HG02884 (cell line): Measurements from ENCODE around the gene ACAN.

ENCODE experiments used
- ATAC-seq: cut with Tn5 transposase; IDR thresholded peaks from one replicate; pipeline ENCODE4 v1.9.1; 2021; ENCODE audit warnings: mild to moderate bottlenecking, moderate library complexity; ENCODE audit not compliant: unreplicated experiment

ACAN gene

DNA sequence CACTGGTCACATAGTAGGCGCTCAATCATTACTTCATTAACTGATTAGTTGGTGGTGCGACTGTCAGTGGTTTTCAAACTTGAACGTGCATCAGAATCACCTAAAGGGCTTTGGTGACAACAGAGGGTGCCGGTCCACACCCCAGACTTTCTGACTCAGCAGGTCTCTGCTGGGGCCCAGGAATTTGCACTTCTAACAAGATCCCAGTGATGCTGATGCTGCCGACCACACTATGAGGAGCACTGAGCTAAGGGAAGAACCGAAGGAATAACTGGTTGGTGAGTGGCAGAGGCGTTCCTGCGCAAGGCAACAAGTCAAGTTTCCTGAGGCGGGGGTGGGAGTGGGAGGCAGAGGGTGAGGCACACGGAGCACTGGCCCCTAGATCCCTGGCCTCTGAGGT lies 73.3 kb downstream of the ACAN start:
- ATAC-seq, result no peak

DNA sequence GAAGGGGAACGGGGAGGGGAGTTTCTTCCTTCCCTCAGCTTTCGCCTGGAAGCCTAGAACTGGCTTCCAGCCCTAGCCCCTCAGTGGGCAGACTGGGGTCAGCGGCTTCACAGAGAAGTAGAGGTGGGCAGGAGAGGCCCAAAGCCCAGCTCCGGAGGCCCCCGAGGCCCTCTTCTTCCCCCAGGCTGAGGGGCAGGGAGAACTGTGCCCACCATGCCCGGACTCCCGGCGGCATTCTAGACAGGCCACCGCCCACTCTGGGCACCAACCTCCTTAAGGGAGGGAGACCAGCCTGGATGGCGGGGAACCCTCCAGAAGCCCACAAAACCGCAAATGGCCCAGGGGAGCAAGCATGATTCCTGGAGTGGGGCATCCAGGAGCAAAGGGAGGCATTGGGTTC lies 74.2 kb downstream of the ACAN start:
- ATAC-seq, result no peak

DNA sequence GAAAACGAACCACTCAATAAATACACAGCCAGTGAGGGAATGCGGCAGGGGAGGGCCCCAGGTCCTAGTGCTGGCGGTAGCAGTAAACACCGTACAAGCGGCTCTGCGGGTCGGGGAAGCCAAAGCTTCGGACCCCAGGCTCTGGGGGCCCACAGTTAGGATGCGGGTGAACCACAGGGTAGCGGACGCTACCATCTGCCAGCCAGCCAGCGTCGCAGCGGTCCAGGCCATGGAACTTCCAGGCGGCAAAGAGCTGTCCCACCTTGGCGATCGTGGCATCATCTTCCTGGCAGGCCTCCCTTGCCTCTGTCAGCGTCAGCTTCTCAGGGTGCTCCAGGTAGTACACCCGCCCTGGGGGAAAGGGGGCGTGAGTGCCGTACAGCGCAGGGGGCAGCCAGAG lies 74.7 kb downstream of the ACAN start:
- no peak for ATAC-seq

DNA sequence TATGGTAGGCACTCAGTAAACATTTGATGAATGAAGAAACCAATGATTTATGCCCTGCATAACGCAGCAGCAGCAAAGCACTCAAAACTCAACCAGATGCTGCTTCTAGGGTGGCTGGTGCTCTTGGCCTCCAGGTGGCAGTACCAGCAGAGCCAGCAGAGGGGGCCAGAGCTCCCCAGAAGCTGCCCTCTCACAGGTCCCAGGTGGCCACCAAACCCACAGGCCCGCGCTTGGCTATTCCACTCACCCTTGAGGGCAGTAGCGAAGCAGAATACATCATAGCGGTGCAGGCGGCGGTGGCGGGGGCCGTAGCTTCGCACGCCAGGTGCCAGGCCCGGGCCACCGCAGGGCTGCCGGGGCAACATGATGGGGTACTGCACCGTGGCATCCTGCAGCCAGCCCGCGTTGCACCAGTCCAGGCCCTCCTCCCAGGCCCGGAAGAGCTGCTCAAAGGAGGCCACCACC lies 75.5 kb downstream of the ACAN start:
- ATAC-seq, result no peak

DNA sequence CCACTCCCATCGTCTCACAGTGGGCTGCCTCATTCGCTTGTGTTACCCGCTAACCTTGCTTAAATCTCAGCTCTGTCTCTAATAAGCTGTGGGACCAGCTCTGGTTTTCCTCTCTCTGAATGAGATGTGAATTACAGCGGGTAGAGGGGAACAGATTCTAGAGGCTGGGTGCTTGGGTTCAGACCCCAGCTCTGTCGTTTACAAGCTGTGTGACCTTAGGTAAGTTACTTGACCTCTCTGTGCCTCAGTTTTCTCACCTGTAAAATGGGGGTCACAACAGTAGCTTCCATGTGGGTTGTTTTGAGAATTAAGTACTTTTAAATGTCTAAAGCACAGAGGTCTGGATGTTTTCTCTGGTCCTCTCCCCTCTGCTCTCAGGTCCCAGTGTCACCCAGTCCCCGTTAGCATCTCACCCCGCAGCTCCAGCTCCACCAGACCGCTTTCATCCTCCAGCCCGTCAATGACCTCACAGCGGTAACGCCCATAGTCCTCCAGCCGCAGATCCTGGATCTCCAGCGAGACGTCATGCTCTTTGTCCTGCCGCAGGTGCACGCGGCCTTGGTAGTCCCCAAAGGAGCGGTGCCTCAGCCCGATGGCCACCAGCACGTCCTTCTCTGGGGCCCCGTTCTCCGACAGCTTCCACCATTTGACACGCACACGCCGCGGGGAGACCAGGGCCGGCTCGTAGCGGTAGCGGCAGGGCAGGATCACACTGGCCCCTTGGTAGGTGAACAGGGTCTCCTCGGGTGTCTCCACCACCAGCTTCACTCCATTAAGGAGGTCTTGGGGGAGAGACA lies 77.9 kb downstream of the ACAN start:
- ATAC-seq, result no peak

DNA sequence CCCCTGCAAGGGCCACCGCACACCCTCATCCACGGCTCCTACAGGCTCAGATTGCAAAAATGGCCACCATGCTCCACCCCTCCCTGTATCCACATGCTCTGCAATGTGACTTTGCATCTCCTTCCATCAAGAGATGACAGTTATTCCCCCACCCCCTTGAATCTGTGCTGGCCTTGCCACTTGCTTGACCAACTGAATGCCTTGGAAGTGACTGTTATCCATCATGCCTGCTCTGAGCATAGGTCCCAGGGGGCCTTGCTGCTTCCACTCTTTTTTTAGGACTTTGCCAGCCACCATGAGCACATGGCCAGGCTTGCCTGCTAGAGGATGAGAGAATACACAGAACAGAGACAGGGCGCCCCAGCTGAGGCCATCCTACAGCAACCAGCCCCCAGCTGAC lies 78.5 kb downstream of the ACAN start:
- no peak for ATAC-seq

DNA sequence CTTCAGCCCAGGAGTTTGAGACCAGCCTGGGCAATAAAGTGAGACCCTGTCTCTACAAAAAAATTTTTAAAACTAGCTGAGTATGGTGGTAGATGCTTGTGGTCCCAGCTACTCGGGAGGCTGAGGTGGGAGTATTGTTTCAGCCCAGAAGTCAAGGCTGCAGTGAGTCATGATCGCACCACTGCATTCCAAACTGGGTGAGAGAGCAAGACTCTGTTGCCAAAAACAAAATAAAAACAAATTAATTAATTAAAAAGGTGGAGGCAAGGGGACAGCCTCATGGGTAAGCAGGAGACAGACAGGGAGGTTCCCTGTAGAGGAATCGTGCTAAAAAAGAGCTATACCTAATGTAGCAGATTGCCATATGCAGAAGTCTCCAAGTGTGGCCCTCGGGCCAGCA lies 79.5 kb downstream of the ACAN start:
- ATAC-seq, result no peak

DNA sequence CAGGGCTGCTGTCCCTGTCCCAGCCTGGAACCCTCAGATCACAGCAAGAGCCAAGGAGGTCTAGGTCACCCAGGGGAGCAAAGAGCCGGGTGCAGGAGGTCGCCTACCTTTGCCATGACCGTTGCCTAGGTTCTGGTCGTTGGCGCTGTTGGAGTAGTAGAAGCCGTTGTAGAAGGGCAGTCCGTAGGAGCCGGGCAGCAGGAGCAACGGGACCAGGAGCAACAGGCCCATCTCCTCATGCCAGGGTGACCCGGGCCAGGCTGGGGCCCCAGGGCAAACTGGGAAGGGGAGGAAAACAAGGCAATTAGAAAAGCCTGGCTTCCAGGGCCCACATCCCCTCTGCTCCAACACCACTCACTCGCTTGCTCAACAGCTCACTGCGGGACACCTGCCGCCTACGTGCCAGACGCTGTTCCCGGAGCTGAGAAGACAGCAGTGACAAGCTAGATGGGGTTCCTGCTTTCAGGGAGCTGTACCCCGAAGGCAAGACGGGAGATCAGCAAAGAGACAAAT lies 83.9 kb downstream of the ACAN start:
- ATAC-seq, result no peak

DNA sequence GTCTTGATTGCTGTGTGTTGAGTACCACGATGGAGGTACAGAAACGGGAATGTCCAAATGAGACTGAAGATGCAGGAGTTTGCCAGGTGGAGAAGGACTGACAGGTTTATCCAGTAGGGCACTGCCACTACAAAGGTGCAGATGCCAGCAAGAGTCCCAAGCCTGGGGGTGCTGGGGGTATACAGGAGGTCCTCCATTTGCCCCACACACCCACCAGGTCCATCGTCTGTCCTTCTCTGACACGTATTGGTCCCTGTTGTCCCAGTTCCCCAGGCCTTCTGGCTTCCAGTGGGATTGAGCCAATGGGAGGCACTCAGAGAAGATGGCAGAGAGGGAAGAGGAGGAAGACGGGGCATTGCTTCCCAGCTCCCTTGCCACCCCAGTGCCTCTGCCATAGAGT lies 85.5 kb downstream of the ACAN start:
- no peak for ATAC-seq

DNA sequence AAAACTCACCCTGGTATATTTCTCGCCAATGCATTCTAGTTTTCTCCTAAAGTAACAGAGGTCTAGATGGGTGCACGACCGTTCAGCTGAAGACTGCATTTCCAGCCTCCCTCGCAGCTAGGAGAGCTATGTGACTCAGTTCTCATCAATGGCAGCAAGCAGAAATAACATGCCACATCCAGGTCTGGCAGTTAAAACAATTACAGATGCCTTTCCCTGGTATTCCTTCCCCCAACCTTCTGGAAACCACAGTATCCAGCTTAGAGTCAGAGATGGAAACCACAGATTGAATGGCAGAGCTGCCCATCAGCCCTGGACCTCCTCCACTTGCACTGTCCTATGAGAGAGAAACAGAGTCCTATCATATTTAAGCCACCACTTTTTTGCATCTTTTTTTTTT lies 87.3 kb downstream of the ACAN start:
- ATAC-seq, result no peak

DNA sequence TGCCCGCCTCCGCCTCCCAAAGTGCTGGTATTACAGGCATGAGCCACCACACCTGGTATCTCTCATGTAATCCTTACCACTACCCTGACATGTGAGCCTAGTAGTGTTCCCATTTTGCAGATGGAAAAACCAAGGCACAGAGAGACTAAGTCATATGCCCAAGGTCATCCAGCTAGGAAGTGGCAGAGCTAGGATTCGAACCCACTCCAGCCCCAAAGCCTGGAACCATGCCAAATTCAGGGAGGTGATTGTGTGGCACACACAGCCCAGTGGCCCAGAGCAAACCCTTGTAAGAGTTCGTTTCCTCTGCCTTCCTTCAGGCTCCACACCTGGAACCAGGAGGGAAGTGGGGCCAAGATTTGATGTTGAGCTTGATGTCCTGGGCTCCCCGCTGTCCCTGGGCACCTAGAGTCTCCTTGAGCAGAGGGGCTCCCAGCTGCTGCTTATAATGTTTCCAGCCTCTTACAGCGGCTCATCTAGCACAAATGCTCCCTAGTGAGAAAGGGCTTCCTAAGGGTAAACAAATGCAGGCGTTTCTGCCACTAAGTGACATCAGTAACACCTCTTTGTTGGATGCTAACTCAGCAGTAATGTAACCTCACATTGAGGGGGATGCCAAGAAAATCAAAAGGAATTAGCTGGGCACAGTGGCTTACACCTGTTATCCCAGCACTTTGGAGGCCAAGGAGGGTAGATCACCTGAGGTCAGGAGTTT lies 88.5 kb downstream of the ACAN start:
- ATAC-seq, result no peak

DNA sequence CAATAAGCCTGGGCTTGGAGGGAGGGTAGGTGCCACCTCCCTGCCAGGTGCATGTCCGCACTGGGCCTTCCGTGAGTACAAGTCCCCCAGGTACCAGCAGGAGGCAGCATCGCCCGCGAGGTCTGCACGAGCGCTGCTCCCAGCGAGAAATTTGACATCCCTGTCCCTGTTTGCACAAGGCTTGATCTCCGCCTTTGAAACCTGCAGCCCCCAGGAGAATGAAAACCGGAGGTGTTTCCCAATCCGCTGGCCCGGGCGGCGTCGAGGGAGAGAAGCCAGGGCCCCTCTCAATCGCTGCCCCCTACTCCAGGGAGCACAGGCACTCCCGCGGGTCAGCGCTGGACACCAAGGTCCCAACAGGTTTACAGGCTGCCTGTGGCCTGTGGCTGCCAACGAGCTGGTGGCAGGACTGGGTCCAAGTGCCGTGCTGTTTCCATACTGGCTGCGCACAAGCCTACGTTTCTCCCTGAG lies 91.1 kb downstream of the ACAN start:
- no peak for ATAC-seq

DNA sequence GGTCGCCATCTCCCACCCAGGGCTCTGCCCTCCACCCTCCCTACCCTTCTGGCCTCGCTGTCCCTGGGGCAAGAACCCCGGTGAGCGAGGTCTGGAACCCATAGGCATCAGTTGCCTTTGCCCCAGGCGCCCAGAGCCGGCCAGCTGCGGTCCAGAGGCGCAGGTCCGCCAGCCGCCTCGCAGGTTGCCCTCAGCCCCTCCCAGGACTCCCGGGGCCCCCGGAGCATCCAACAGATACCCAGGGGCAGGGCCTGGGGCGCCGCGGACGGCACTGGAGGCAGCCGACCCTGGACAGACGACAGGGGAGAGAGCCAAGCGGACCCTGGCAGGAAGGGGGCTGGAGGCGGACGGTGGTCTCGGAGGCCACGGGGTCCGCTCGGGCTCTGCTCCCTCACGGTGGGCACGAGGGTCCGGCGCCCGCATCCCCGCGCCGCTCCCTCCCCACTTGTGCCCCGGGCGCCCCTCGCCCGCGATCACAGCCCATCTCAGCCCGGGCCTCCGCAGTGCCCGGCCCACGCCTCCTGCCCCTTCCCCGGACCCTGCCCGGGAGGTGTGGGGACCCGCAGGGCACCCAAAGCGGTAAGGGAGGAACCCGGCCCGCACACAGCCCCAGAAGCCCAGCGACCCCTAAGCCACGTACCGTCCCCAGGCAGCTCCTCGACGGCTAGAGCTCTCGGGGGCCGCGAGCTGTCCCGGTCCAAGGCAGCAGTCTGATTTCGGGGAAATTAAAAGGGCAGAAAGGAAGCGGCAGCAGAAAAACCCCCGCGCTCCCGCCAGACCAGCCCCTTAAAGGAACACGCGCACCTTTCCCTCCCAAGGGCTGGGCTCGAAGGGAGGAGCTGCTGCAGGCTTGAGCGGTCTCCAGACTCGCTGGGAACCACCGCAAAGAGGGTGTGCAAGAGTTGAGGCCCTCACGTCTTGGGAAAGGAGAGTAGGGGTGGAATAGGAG lies 91.9 kb downstream of the ACAN start, which contains the start of gene HAPLN3:
TSS of gene HAPLN3 (minus strand) at position 726 of the 949 bp plus-strand sequence. CDS start 8,246 bp downstream, outside the sequence.
- peak; percentile 51 for ATAC-seq

DNA sequence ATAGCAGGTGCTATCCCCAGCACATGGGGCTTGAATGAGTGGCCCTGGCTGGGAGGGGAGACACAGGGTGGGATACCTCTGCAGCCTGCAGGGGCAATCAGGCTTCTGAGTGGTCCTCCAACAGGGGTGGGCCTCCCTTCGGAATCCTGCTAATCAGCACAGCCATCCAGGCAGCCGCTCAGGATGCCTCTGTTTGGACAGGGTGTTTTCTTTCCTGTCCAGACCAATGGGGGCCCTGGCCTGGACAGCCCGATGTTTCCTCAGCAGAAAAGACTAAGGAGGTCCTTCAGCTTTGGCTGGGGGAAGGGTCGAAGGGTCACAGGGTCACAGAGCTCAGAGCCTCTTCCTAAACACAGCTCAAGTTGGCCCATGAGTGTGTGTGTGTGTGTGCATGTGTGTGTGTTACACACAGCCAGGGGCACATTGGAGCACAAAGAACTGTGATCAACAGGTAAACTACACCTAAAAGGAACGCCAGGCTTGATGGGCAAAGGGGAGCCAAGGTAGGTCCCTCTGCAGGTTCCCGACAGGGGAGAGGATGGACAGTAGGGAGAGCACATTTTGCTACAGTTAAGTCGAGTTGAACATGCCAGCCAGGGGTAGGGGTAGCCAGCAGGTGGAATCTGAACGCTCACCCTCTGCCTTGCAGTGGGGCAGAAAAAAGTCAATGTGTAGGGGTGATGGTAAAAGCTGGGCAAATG lies 93.2 kb downstream of the ACAN start:
- no peak for ATAC-seq

DNA sequence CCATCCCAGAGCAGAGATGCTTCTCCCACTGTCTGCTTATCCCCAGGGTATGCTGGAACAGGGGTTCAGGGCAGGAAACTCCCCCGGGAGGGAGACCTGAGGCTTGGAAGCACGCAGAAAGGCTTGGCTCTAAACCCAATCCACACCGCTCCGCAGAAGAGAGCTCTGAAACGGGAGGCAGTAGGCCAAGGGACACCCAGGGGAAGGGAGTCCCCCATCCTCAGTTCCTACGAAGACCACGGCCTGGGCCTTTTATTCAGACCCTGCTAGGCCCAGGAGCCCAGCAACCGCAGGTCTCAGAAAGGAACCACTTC lies 93.9 kb downstream of the ACAN start:
- ATAC-seq, result no peak

DNA sequence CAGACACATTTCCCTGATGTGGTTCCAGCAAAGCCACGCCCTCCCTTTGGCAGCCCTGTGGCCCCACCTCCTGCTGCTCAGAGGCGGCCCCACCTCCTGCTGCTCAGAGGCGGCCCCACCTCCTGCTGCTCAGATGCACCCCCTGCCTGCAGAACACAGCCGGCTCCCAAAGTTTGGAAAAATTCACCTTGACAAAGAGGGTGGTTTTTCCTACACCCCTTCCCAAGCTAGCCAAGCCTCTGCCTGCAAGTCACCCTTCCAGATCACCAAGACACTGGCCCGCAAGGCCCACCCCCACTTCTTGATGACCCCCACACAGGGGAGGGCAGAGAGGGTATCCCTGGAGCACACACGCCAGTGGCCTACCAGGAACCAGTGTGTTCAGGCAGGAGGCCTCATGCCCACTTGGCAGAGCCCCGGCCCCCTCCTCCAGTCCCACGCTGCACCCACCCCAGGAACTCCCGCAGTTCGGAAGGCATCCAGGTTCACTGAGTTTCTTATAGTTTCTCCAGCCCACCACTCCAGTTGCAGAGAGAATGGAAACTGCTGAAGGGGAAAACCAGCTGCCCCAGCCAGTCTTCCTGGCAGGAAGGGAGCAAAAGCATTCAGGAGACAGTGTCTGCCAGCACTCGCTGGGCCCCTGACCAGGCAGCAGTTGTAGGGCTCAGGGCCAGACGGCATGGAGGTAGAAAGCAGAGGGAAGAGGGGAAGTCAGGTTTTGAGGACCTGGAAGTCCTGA lies 94.4 kb downstream of the ACAN start:
- ATAC-seq, result no peak

DNA sequence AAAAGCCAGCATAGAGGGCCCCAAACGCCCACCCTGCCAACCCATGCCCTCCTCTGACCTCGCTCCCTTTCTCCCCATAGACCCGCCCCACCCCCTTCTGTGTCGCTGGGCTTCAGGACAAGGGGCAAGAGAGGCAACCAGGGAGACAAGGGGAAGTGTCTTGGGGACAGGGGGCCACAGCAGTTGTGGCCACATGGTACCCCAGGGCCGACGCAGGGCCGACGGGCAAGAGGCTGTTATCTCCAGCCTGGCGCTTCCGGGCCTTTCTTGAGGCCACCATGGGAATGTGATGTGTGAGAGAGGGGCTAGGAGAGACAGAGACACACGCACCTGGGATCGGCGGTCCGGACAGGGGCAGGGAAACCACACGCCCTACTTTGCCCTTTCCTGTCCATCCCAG lies 95.5 kb downstream of the ACAN start:
- ATAC-seq, result no peak

DNA sequence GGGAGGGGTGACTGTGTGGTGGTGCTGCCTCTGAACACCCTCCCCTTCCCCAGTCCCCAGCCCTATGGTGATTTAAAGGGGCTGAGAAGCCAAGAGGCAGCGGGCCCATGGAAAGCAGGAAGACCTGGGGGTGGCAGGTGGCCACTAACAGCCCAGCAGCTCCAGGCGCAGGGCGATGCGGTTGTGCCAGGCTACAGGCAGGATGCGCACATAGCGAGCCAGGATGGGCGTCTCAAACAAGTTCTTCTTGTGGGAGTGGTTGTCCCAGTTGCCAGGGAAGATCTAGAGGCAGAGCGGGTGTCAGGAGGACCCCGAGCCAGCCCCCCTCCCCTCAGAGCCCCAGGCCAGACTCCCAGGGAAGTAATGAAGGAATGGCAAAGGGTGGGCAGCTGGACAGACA lies 96.0 kb downstream of the ACAN start:
- ATAC-seq, result no peak

DNA sequence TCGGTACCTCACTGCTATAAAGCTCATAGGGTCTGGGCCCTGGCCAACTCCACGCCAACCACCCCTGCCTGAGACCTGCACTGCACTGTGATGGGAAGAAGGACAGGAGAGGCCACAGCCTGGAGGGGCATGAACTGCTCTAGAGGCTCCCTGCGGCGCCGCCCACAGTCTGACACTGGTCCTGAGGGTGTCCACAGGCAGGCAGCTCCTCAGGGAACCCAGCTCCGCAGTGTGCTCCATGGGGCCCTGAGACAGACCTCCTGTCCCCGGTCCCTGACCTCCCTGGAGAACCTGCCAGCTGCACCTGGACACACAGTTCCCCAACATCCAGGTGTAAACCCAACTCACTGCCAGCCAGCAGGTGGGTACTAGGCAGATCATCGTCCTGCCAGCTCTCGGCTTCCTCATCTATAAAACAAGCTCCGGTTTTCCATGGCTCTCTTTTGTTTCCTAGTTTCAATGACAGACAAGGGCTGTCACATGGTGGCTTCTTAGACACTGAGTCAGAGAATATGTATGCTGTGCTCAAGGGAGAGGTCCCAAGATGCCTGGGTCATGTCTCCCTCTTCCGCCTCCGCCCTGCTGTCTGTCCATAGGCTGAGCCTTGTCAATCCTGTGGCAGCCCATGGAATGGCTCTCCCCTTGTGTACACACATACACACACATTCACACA lies 97.2 kb downstream of the ACAN start:
- ATAC-seq, result no peak
